DOHH2 (cell line): ENCODE measurements around the gene C11orf91.

ENCODE experiments used
- EZH2phosphoT487 ChIP-seq: fragments of 200-600 bp; sonication (generic); IDR thresholded peaks from 2 replicates; pipeline ENCODE4 v1.6.1; 2017; ENCODE audit warnings: borderline replicate concordance, mild to moderate bottlenecking, antibody characterized with exemption, low read length, moderate library complexity, mixed read lengths
- TF ChIP-seq, protein P1 (sequence below): fragments of 200-600 bp; sonication (generic); IDR thresholded peaks from one replicate; pipeline ENCODE4 v1.5.1; 2014; ENCODE audit warnings: antibody characterized with exemption, mild to moderate bottlenecking, low read depth, low read length; ENCODE audit not compliant: poor library complexity, severe bottlenecking

DNA sequence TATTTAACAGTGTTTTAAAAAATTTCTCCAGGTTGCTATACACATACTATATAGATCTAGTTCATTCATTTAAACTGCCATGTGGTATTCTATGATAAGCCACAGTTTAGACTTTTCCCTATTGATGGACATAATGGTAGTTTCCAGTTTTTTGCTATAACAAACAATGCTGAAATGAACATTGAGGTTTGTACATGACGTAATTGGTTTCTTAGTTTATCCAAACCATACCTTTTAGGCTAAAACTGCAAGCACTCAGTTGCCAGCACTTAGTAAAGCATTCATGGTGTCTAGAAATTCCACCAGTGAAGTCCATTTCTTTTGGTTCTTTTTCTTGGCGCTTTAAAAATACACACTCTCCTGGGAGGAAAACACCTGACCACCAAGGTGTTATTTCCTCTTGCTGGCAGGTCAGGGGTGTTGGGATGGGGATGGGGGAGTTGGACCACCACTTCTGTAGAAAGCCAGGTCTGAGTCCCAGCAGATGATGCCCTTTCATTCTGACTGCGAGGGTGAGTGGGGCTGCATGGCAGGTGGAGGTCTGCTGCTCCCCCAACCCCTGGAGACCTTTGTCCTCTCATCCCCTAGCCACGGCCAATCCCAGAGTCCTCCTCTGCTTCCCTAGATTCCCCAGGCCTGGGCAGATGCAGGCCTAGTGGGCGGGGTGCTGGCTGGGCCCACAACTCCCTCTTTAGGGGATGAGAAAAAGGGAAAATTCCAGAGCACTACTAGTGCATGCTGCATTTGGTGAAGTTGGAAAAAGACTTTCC is 41.1 kb downstream of the C11orf91 start:
- TF ChIP-seq, protein P1, sequence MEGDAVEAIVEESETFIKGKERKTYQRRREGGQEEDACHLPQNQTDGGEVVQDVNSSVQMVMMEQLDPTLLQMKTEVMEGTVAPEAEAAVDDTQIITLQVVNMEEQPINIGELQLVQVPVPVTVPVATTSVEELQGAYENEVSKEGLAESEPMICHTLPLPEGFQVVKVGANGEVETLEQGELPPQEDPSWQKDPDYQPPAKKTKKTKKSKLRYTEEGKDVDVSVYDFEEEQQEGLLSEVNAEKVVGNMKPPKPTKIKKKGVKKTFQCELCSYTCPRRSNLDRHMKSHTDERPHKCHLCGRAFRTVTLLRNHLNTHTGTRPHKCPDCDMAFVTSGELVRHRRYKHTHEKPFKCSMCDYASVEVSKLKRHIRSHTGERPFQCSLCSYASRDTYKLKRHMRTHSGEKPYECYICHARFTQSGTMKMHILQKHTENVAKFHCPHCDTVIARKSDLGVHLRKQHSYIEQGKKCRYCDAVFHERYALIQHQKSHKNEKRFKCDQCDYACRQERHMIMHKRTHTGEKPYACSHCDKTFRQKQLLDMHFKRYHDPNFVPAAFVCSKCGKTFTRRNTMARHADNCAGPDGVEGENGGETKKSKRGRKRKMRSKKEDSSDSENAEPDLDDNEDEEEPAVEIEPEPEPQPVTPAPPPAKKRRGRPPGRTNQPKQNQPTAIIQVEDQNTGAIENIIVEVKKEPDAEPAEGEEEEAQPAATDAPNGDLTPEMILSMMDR = no peak
- TF ChIP-seq EZH2phosphoT487 = no peak
